Adrenal gland (tissue), 12 donors: ENCODE results near the gene SYT8. TPM values are rescaled to one million over a fixed set of nuclear protein-coding genes. Genes with fewer than 3 reads are reported as not detected.
A peak's percentile ranks its signal among the peaks of the same experiment; 100 is the strongest.

Experiments
- DNase-seq, 7 donors: peaks; one replicate each; pipeline ENCODE4 v3.0.0-alpha.2; 2019 to 2020
- H3K27ac ChIP-seq, 5 donors: fragments of 200-600 bp; sonication (generic) in 4 of 5; 1 replicate in 3 of 5; 2 replicates in 2 of 5; pipeline versions ENCODE4 v1.5.1 to v1.8.0; 2016 to 2020; ENCODE audit warnings: mild to moderate bottlenecking in 1 of 5
- H3K27me3 ChIP-seq: fragments of 200-600 bp; 2 replicates; pipeline ENCODE4 v1.8.0; 2021
- H3K36me3 ChIP-seq, 2 donors: fragments of 200-600 bp; replicated peaks in 1 of 2; 1 replicate in 1 of 2; 2 replicates in 1 of 2; pipeline versions ENCODE4 v1.5.1 to v1.8.0; 2018 to 2022
- H3K4me1 ChIP-seq, 2 donors: fragments of 200-600 bp; replicated peaks in 1 of 2; 1 replicate in 1 of 2; 2 replicates in 1 of 2; pipeline versions ENCODE4 v1.5.1 to v1.8.0; 2018 to 2021
- H3K4me3 ChIP-seq, 4 donors: fragments of 200-600 bp; sonication (generic) in 3 of 4; one replicate each; pipeline ENCODE4 v1.5.1; 2016 to 2018
- H3K9me3 ChIP-seq, 3 donors: fragments of 200-600 bp; sonication (generic) in 1 of 3; replicated peaks in 1 of 3; 1 replicate in 2 of 3; 2 replicates in 1 of 3; pipeline versions ENCODE4 v1.5.1 to v1.8.0; 2016 to 2021
- POLR2A ChIP-seq, 2 donors: fragments of 450-650 bp; IDR thresholded peaks; one replicate each; pipeline ENCODE4 v1.6.1; 2017; ENCODE audit warnings: antibody characterized with exemption in 2 of 2, mild to moderate bottlenecking in 2 of 2, moderate library complexity in 1 of 2
- WGBS, 4 donors: extraction: QIAGEN DNeasy Blood & Tissue Kit in 2 of 4; methylation state at CpG; one replicate each; pipeline versions ENCODE4 v1.1.5 to v1.1.7; 2013 to 2017; 5-methylcytosine and 5-hydroxymethylcytosine counted together
- intact Hi-C, 2 donors: fragments of 100-400 bp; cut with DNase I; formaldehyde crosslinking; loops; one replicate each; pipeline versions ENCODE4 v1.14.1 to v1.15.0; 2022 to 2023
- polyA plus RNA-seq, 3 donors: library from polyadenylated mRNA; stranded (reverse); fragments of 200-250 nt in 2 of 3; fragments of 350-450 nt in 1 of 3; fragmentation: Illumina TruSeq in 1 of 3; extraction: RNeasy Lipid Tissue Mini Kit (QIAGEN cat#74804) in 1 of 3; gene quantifications; one replicate each; pipeline ENCODE4 v1.2.3, GENCODE V29; 2013 to 2014
- total RNA-seq, 9 donors: library from RNA; depleted of rRNA in 4 of 9; stranded (reverse); fragments of >200 nt in 4 of 9; fragments of 120-200 nt in 1 of 9; fragmentation: NEBNext Ultra II Directional in 1 of 9; extraction: Animal tissue kit (Norgen Biotek cat#: 25700) in 1 of 9; gene quantifications; one replicate each; pipeline versions ENCODE4 v1.1.0 to v1.2.4, GENCODE V29; 2013 to 2023
- TF ChIP-seq, protein P1 (sequence below), 6 experiments: fragments of 450-650 bp in 4 of 6; fragments of 200-600 bp in 2 of 6; sonication (generic) in 1 of 6; IDR thresholded peaks; 1 replicate in 5 of 6; 2 replicates in 1 of 6; pipeline versions ENCODE4 v1.5.1 to v1.8.0; 2016 to 2021; ENCODE audit warnings: antibody characterized with exemption in 6 of 6, mild to moderate bottlenecking in 2 of 6, moderate library complexity in 1 of 6
- donor health status: healthy with polysubstance abuse.
- donor health status: Bipolar disorder and iron deficiency.
- donor health status: DM: yes; HTN: yes; CAD: no.
- donor health status: DM: no; HTN: no; CAD: no.
- donor health status: DM: no; HTN: no; CAD: no.
- donor health status: DM: yes; HTN: yes; CAD: no.

SYT8 gene
- total and polyA plus RNA-seq, 12 donors, result 0.44 to 3.1 (median 0.91) TPM; not detected in 7

DNA sequence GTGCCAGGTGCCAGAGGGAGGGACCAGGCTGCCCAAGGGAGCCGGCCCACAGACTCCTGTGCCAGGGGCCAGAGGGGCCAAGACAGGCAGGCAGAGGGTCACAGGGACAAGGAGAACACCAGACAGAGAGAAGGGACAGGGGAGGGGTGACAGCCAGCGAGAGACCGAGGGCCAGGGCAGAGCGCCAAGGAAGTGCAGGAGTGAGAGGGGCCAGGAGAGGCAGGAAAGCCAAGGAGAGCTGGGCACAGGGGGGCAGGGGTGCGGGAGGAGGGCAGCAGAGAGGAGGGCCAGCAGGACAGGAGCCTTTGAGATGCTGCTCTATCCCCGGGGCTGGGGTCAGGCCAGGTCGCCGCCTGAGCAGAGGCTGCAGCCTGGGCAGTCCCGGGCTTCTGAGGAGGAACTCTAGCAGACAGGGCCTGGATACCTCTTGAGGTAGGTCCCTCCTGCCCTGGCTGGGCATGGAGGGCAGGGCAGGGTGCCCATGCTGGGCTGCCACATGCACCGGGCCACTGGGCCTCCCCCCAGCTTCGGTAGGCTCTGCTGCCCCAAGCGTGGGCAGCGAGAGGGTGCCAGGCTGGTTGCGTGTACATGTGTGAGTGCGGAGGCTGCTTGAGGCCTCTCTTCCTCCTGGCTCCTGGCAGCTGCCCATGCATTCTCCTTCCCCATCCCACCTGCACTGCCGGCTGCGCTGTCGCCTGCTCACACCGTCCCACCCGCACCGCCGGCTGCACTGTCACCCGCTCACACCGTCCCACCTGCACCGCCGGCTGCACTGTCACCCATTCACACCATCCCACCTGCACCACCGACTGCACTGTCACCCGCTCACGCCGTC, 30.3 kb downstream of the SYT8 start:
- H3K4me1 ChIP-seq, result peaks cover 31 to 58% of the 10 kb centered on the region in 2 donors
- no peaks in the 10 kb centered on the region for H3K36me3 ChIP-seq
- intact Hi-C loops, result no loop called here
- peak overlapping the region; percentile 78 to 97 (median 88) for H3K27ac ChIP-seq
- H3K4me3 ChIP-seq, result peak overlapping the region in 3 of 4 donors; percentile 29 to 60 (median 58)
- no peaks in the 10 kb centered on the region for H3K9me3 ChIP-seq
- TF ChIP-seq, protein P1, sequence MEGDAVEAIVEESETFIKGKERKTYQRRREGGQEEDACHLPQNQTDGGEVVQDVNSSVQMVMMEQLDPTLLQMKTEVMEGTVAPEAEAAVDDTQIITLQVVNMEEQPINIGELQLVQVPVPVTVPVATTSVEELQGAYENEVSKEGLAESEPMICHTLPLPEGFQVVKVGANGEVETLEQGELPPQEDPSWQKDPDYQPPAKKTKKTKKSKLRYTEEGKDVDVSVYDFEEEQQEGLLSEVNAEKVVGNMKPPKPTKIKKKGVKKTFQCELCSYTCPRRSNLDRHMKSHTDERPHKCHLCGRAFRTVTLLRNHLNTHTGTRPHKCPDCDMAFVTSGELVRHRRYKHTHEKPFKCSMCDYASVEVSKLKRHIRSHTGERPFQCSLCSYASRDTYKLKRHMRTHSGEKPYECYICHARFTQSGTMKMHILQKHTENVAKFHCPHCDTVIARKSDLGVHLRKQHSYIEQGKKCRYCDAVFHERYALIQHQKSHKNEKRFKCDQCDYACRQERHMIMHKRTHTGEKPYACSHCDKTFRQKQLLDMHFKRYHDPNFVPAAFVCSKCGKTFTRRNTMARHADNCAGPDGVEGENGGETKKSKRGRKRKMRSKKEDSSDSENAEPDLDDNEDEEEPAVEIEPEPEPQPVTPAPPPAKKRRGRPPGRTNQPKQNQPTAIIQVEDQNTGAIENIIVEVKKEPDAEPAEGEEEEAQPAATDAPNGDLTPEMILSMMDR (IDR thresholded peaks at IDR 0.05), result no peak
- TF ChIP-seq POLR2A (IDR thresholded peaks at IDR 0.05), result peak in 1 of 2 donors; percentile 60
- H3K27me3 ChIP-seq, result no peaks in the 10 kb centered on the region
- WGBS, 4 donors, result 33 to 63% (median 49%) methylated on average over 23 to 30 of the region's 30 CpGs
- DNase-seq, result peak in 6 of 7 donors; percentile 76 to 88 (median 86)

DNA sequence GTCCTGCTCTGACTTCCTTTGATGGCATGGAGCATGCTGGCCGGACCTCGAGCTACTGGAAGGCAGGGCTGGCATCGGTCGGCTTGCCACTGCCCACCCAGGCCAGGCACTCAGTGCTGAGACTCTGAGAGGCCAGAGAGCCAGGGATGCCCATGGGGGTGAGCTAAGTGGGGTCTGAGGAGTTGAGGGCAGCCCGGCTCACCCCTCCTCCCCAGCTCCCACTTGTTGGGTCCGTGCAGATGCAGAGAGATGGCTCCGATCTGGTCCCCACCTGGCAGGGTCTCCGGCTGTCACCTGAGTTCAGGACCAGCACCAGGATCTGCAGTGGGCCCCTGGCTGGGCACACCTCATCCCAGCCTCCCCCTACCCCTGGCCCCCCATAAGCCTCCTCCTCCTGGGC, 31.4 kb downstream of the SYT8 start:
- intact Hi-C loops, result no loop called here
- Histone ChIP-seq H3K36me3 (no peaks in the 10 kb centered on the region), H3K27ac (peak overlapping the region; percentile 78 to 97 (median 88)), H3K9me3 (no peaks in the 10 kb centered on the region), H3K4me3 (peak overlapping the region in 2 of 4 donors; percentile 58 to 60), H3K4me1 (peaks cover 38 to 62% of the 10 kb centered on the region in 2 donors), H3K27me3 (no peaks in the 10 kb centered on the region)
- no peak for TF ChIP-seq POLR2A (IDR thresholded peaks at IDR 0.05)
- TF ChIP-seq, protein P1 (IDR thresholded peaks at IDR 0.05), result no peak
- 44 to 60% (median 54%) methylated on average over 4 to 8 of the region's 8 CpGs for whole genome bisulfite sequencing, 4 donors
- DNase-seq, result peak in 2 of 7 donors; percentile 45 to 50

DNA sequence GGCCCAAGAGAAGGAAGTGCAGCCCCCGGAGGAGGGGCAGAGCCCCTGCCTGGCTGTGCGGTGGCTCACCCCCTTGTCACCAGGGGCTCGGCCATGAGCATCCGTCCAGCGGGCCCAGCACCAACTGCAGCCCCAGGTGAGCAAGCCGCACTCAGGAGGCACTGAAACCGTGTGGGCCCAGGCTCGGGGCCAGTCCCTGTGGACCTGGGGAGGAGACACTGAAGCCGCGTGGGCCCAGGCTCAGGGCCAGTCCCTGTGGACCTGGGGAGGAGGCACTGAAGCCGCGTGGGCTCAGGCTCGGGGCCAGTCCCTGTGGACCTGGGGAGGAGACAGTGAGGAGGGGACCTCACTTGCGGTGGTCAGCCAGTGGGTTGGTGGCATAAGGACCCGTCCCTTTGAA, 32.0 kb downstream of the SYT8 start:
- intact Hi-C loops, result no loop called here
- DNase-seq, result peak in 2 of 7 donors; percentile 62 to 63
- peak overlapping the region in 2 of 4 donors; percentile 14 to 60 for H3K4me3 ChIP-seq
- H3K27ac ChIP-seq, result peak overlapping the region; percentile 19 to 97 (median 88)
- no peaks in the 10 kb centered on the region for H3K9me3 ChIP-seq
- 30 to 60% (median 46%) methylated on average over 3 to 15 of the region's 15 CpGs for WGBS, 4 donors
- TF ChIP-seq, protein P1 (IDR thresholded peaks at IDR 0.05), result peak in 1 of 6 experiments; percentile 10
- peak in 1 of 2 donors; percentile 36 for TF ChIP-seq POLR2A (IDR thresholded peaks at IDR 0.05)
- H3K4me1 ChIP-seq, result peaks cover 39 to 66% of the 10 kb centered on the region in 2 donors
- no peaks in the 10 kb centered on the region for H3K36me3 ChIP-seq
- H3K27me3 ChIP-seq, result no peaks in the 10 kb centered on the region

DNA sequence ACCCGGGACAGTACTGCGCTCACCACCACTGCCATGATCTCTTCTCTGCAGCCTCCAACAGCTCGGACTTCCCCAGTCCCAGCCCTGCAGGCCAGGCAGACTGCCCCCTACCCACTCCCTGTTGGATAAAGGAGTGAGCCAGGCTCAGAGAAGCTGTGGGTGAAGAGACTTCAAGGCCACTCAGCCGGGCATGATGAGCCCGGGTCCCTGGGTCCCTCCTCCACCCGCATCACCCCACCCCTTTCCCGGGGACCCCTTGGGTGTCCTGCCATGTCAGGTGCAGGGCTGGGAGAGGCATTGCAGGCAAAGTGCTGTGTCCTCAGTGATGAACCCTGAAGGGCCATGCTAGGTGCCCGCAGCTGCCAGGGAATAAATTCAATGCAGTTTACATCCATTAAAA, 32.6 kb downstream of the SYT8 start:
- WGBS, 4 donors, result 17 to 44% (median 37%) methylated on average over 3 to 8 of the region's 8 CpGs
- Histone ChIP-seq H3K27ac (peak overlapping the region in 4 of 5 donors; percentile 84 to 97 (median 90)), H3K4me1 (peaks cover 39 to 66% of the 10 kb centered on the region in 2 donors), H3K4me3 (peak overlapping the region in 1 of 4 donors; percentile 60), H3K27me3 (no peaks in the 10 kb centered on the region), H3K36me3 (no peaks in the 10 kb centered on the region), H3K9me3 (no peaks in the 10 kb centered on the region)
- TF ChIP-seq, protein P1 (IDR thresholded peaks at IDR 0.05), result no peak
- no peak for TF ChIP-seq POLR2A (IDR thresholded peaks at IDR 0.05)
- DNase-seq, result peak in 3 of 7 donors; percentile 46 to 62 (median 61)
- intact Hi-C loops, result no loop called here
